HCT116 (cell line): ENCODE data around the gene SLC37A4. TPM values are rescaled to one million over a fixed set of nuclear protein-coding genes. Genes with fewer than 3 reads are reported as not detected.

Experiments
- ATAC-seq: fragments of 200-7000 bp; cut with Tn5 transposase; 2 replicates; pipeline ENCODE4 v1.9.1; 2020; ENCODE audit warnings: mild to moderate bottlenecking, moderate library complexity
- BruUV-seq: library from RNA; stranded (reverse); fragments of 400-500 nt; replicated peaks from 2 replicates; lab custom pipeline; 2021; lab: Mats Ljungman, UMichigan
- CTCF ChIA-PET: fragments of 300-600 bp; sonication (Branson Sonifier 250); formaldehyde crosslinking; loops from one replicate; lab custom pipeline; 2021; ENCODE audit warnings: antibody characterized with exemption; lab: Charles Lee
- POLR2A ChIA-PET: fragments of 300-600, 350-600 bp; sonication (Branson Sonifier 250); formaldehyde crosslinking; loops from one replicate; lab custom pipeline; 2021; ENCODE audit warnings: antibody characterized with exemption; lab: Charles Lee
- RAD21 ChIA-PET, 2 experiments: fragments of 300-600 bp; sonication (Branson Sonifier 250); formaldehyde crosslinking; loops; one replicate each; lab custom pipeline; 2023; ENCODE audit warnings: low total read pairs in 2 of 2; ENCODE audit not compliant: uncharacterized antibody in 2 of 2, unreplicated experiment in 2 of 2, low non-redundant PET in 1 of 2; lab: Charles Lee
- DNase-seq: peaks from one replicate; pipeline ENCODE4 v3.0.0-alpha.2; 2010; ENCODE audit warnings: low read depth, low spot score
- H2AFZ ChIP-seq: fragments of 200-600 bp; shearing (Covaris generic), sonication (generic); 2 replicates; pipeline ENCODE4 v1.6.1; 2017; ENCODE audit warnings: low read depth, mixed run types, mixed read lengths, antibody characterized with exemption, low read length; ENCODE audit not compliant: poor library complexity, severe bottlenecking
- H3K27ac ChIP-seq: 2 replicates; pipeline ENCODE4 v1.5.1; 2012; ENCODE audit warnings: low read depth, low read length
- H3K27me3 ChIP-seq: fragments of 200-600 bp; sonication (generic); 2 replicates; pipeline ENCODE4 v1.6.1; 2016; ENCODE audit warnings: mixed run types, low read length, mixed read lengths; ENCODE audit not compliant: insufficient read depth
- H3K36me3 ChIP-seq, 2 experiments: fragments of 200-500 bp in 1 of 2; fragments of 200-600 bp in 1 of 2; sonication (Bioruptor generic) in 1 of 2; sonication (generic) in 1 of 2; 2 replicates each; pipeline versions ENCODE4 v1.5.1 to v1.6.1; 2014 to 2016; ENCODE audit warnings: low read length in 2 of 2, inconsistent platforms in 1 of 2, mixed read lengths in 1 of 2, mixed run types in 1 of 2; ENCODE audit not compliant: insufficient read depth in 2 of 2, control insufficient read depth in 1 of 2
- H3K4me1 ChIP-seq, 2 experiments: fragments of 200-600 bp in 1 of 2; sonication (generic) in 1 of 2; 2 replicates each; pipeline versions ENCODE4 v1.5.1 to v1.6.1; 2012 to 2017; ENCODE audit warnings: low read length in 2 of 2, inconsistent platforms in 1 of 2, mild to moderate bottlenecking in 1 of 2, mixed read lengths in 1 of 2, mixed run types in 1 of 2, moderate library complexity in 1 of 2; ENCODE audit not compliant: insufficient read depth in 2 of 2, control insufficient read depth in 1 of 2
- H3K4me2 ChIP-seq: fragments of 200-600 bp; sonication (generic); 2 replicates; pipeline ENCODE4 v1.6.1; 2017; ENCODE audit warnings: mixed run types, low read length, mixed read lengths
- H3K4me3 ChIP-seq, 2 experiments: fragments of 200-600 bp in 1 of 2; sonication (generic) in 1 of 2; replicated peaks in 1 of 2; 2 replicates each; pipeline ENCODE4 v1.5.1; 2011 to 2016; ENCODE audit warnings: low read length in 2 of 2, control low read depth in 1 of 2, low read depth in 1 of 2, mild to moderate bottlenecking in 1 of 2, mixed read lengths in 1 of 2, mixed run types in 1 of 2
- H3K79me2 ChIP-seq: fragments of 200-600 bp; sonication (generic); 2 replicates; pipeline ENCODE4 v1.6.1; 2017; ENCODE audit warnings: mild to moderate bottlenecking, mixed run types, low read length, moderate library complexity, mixed read lengths; ENCODE audit not compliant: insufficient read depth
- H3K9ac ChIP-seq: fragments of 200-600 bp; sonication (generic); 2 replicates; pipeline ENCODE4 v1.6.1; 2016; ENCODE audit warnings: low read length, mixed read lengths
- H3K9me2 ChIP-seq: fragments of 200-600 bp; sonication (generic), shearing (Covaris generic); 2 replicates; pipeline ENCODE4 v1.6.1; 2017; ENCODE audit warnings: mixed run types, mild to moderate bottlenecking, moderate library complexity; ENCODE audit not compliant: insufficient read depth
- H3K9me3 ChIP-seq, 2 experiments: fragments of 200-500 bp in 1 of 2; fragments of 200-600 bp in 1 of 2; sonication (Bioruptor generic) in 1 of 2; sonication (generic) in 1 of 2; 2 replicates each; pipeline ENCODE4 v1.6.1; 2014 to 2017; ENCODE audit warnings: low read length in 2 of 2, mixed read lengths in 2 of 2, inconsistent platforms in 1 of 2, low read depth in 1 of 2, mild to moderate bottlenecking in 1 of 2, mixed run types in 1 of 2, moderate library complexity in 1 of 2; ENCODE audit not compliant: control insufficient read depth in 1 of 2, insufficient read depth in 1 of 2
- H4K20me1 ChIP-seq: fragments of 200-600 bp; sonication (generic), shearing (Covaris generic); 2 replicates; pipeline ENCODE4 v1.6.1; 2017; ENCODE audit warnings: mixed run types, mild to moderate bottlenecking, moderate library complexity; ENCODE audit not compliant: insufficient read depth
- CBX3 ChIP-seq: IDR thresholded peaks from 2 replicates; pipeline ENCODE4 v1.6.1; 2012; ENCODE audit warnings: low read depth
- CTCF ChIP-seq, 3 experiments: fragments of 200-600 bp in 1 of 3; sonication (generic) in 1 of 3; IDR thresholded peaks in 2 of 3; conservative IDR thresholded peaks in 1 of 3; 2 replicates each; pipeline ENCODE4 v1.5.1; 2012 to 2017; ENCODE audit warnings: low read depth in 2 of 3, low read length in 2 of 3, antibody characterized with exemption in 1 of 3, borderline replicate concordance in 1 of 3, control low read depth in 1 of 3, mild to moderate bottlenecking in 1 of 3, mixed read lengths in 1 of 3, mixed run types in 1 of 3, moderate library complexity in 1 of 3; ENCODE audit not compliant: insufficient read depth in 1 of 3
- EGR1 ChIP-seq: IDR thresholded peaks from 2 replicates; pipeline ENCODE4 v1.6.1; 2012; ENCODE audit warnings: low read depth
- ELF1 ChIP-seq: IDR thresholded peaks from 2 replicates; pipeline ENCODE4 v1.6.1; 2012; ENCODE audit warnings: low read depth, borderline replicate concordance
- EZH2phosphoT487 ChIP-seq: fragments of 200-600 bp; IDR thresholded peaks from 2 replicates; pipeline ENCODE4 v1.6.1; 2018; ENCODE audit warnings: antibody characterized with exemption, borderline replicate concordance
- JUND ChIP-seq: IDR thresholded peaks from 2 replicates; pipeline ENCODE4 v1.6.1; 2012
- POLR2A ChIP-seq: IDR thresholded peaks from 2 replicates; pipeline ENCODE4 v1.7.0; 2011; ENCODE audit warnings: borderline replicate concordance; ENCODE audit not compliant: insufficient read depth, insufficient read length; ENCODE audit errors: extremely low read depth
- POLR2AphosphoS5 ChIP-seq: IDR thresholded peaks from 2 replicates; pipeline ENCODE4 v1.6.1; 2011; ENCODE audit warnings: mild to moderate bottlenecking, low read depth, low read length, moderate library complexity
- RAD21 ChIP-seq: IDR thresholded peaks from 2 replicates; pipeline ENCODE4 v1.6.1; 2012; ENCODE audit warnings: low read depth, mild to moderate bottlenecking
- REST ChIP-seq: IDR thresholded peaks from 2 replicates; pipeline ENCODE4 v1.6.1; 2012; ENCODE audit warnings: low read depth
- SIN3A ChIP-seq: IDR thresholded peaks from 2 replicates; pipeline ENCODE4 v1.6.1; 2012; ENCODE audit warnings: low read depth
- SP1 ChIP-seq: IDR thresholded peaks from 2 replicates; pipeline ENCODE4 v1.6.1; 2012; ENCODE audit warnings: low read depth
- SRF ChIP-seq: IDR thresholded peaks from 2 replicates; pipeline ENCODE4 v1.6.1; 2012; ENCODE audit warnings: low read depth
- TCF7L2 ChIP-seq: IDR thresholded peaks from 2 replicates; pipeline ENCODE4 v1.7.0; 2011; ENCODE audit warnings: borderline replicate concordance, inconsistent platforms; ENCODE audit not compliant: insufficient read depth, insufficient read length; ENCODE audit errors: extremely low read depth
- YY1 ChIP-seq: IDR thresholded peaks from 2 replicates; pipeline ENCODE4 v1.6.1; 2011; ENCODE audit warnings: low read length, low read depth, moderate library complexity, mild to moderate bottlenecking; ENCODE audit not compliant: insufficient replicate concordance; ENCODE audit errors: extremely low read depth
- ZFX ChIP-seq: fragments of 450-650 bp; IDR thresholded peaks from 2 replicates; pipeline ENCODE4 v1.6.1; 2017
- intact Hi-C: fragments of 100-400 bp; cut with micrococcal nuclease; formaldehyde crosslinking; loops from 2 replicates; pipeline ENCODE4 v1.10.0; 2022
- total RNA-seq: library from RNA; stranded (reverse); gene quantifications from one replicate; pipeline ENCODE4 v1.2.1, GENCODE V29; 2021; ENCODE audit not compliant: unreplicated experiment
- TF ChIP-seq, protein P1 (sequence below): IDR thresholded peaks from 2 replicates; pipeline ENCODE4 v1.6.1; 2012
- TF ChIP-seq, protein P2 (sequence below): IDR thresholded peaks from 2 replicates; pipeline ENCODE4 v1.6.1; 2012

Gene SLC37A4
- total RNA-seq, 1 experiment from 2014 or later: 49.8 TPM

DNA sequence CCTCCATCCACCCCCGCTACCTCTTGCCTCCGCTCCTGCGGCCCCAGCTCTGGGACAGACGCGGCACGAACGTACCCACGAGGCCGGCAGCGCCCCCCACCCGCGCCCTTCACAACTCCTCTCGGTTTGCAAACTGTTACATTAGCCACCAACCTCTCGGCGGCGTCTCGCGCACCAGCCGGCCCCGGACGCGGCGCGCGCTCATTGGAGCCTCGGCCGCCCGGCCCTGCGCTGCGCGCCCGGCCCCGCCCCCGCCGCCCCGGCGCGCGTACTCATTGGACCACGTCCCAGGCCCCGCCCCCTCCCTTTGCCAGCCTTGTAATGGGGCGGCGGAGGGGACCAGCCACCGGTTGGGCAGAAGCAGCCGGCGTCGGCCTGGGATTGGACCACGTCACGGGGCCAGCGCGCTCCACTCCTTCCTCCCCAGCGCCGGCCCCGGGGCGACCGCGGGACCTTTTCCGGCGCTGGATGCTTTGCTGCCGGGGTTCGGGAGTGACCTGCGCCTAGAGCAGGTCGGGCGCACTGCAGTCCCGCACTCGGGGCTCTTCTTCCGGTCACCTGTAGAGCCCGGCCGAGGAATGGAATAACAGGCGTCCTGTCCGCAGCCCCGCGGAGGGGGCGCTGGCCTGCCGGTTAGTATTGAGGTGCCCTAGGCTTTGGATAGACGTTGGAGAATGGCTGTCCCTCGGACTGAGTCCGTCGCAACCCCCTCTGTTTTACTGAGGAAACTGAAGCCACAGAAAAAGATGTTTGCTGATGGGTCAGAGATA lies 26.5 kb upstream of the SLC37A4 start, which contains the start of gene HYOU1:
TSS of gene HYOU1 (minus strand) at position 206 of the 770 bp plus-strand sequence. CDS start 1,045 bp downstream, outside the sequence.
- H3K4me2 ChIP-seq: peak within 1 kb of the TSS; percentile 89
- H3K9ac ChIP-seq: peak within 1 kb of the TSS; percentile 95
- peaks cover 19% of the 10 kb centered on the region for H3K79me2 ChIP-seq
- CTCF ChIA-PET: interaction anchor here (0.8 to 2.0 kb wide), 4 partner anchors 10 to 281 kb away, joined by 3 to 9 read pairs (median 3); partner anchors contain the start of gene VPS11
- BruUV-seq: no TSS peak
- H3K27me3 ChIP-seq: no peaks in the 10 kb centered on the region
- H3K36me3 ChIP-seq: peaks cover 21% of the 10 kb centered on the region in 2 experiments; a peak in 3 of 4 replicates
- no peak for TF ChIP-seq REST
- TF ChIP-seq TCF7L2: peak; percentile 6
- peak; percentile 83 for TF ChIP-seq POLR2AphosphoS5
- TF ChIP-seq ELF1: no peak; the same call in 1 of the 2 replicates
- TF ChIP-seq, protein P1, sequence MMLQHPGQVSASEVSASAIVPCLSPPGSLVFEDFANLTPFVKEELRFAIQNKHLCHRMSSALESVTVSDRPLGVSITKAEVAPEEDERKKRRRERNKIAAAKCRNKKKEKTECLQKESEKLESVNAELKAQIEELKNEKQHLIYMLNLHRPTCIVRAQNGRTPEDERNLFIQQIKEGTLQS: no peak
- TF ChIP-seq, protein P2, sequence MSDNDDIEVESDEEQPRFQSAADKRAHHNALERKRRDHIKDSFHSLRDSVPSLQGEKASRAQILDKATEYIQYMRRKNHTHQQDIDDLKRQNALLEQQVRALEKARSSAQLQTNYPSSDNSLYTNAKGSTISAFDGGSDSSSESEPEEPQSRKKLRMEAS: peak; percentile 84
- TF ChIP-seq EZH2phosphoT487: no peak
- no peak for TF ChIP-seq RAD21
- TF ChIP-seq SRF: no peak
- TF ChIP-seq YY1: peak; percentile 12
- no peak; the same call in 1 of the 2 replicates for TF ChIP-seq CBX3
- TF ChIP-seq SIN3A: peak; percentile 73
- TF ChIP-seq EGR1: peak; percentile 36; the same call in 1 of the 2 replicates
- TF ChIP-seq CTCF (IDR thresholded peaks at IDR 0.05 in 2 of 3, conservative IDR thresholded peaks at IDR 0.05 in 1 of 3; ENCODE audit: borderline replicate concordance in 1 of 3, insufficient read depth in 1 of 3, low read depth in 2 of 3, low read length in 2 of 3): peak in 2 of 3 experiments; percentile 22 to 34; a peak in 3 of 6 replicates
- TF ChIP-seq ZFX: no peak
- TF ChIP-seq POLR2A: peak; percentile 63
- TF ChIP-seq JUND: no peak
- peak; percentile 76; the same call in 1 of the 2 replicates for TF ChIP-seq SP1
- DNase-seq (peak; percentile 87), ATAC-seq (peak; percentile 95)
- POLR2A ChIA-PET: interaction anchor here (1.2 to 1.7 kb wide), 2 partner anchors 11 to 281 kb away, joined by 3 to 6 read pairs; no protein-coding TSS in a partner anchor
- no peaks in the 10 kb centered on the region for H3K9me3 ChIP-seq
- H3K9me2 ChIP-seq: no peaks in the 10 kb centered on the region
- intact Hi-C loops: loop anchor here (1.0 kb wide), 2 partner anchors 324 to 367 kb away; partner anchors contain the start of gene USP2
- no peaks in the 10 kb centered on the region for H4K20me1 ChIP-seq
- peaks cover 4 to 17% of the 10 kb centered on the region in 2 experiments; a peak in 3 of 4 replicates for H3K4me1 ChIP-seq
- H2AFZ ChIP-seq: no peak within 1 kb of the TSS
- RAD21 ChIA-PET: no interaction called here
- H3K27ac ChIP-seq: peak within 1 kb of the TSS; percentile 77
- peak within 1 kb of the TSS; percentile 75 to 96 for H3K4me3 ChIP-seq
